Keratinocyte (primary cell): ENCODE data around the gene SYT11. TPM values are rescaled to one million over a fixed set of nuclear protein-coding genes. Genes with fewer than 3 reads are reported as not detected.
"Not testable (repeated sequence)": the region's sequence is repeated elsewhere in the genome, so short reads cannot be mapped to it uniquely, and the experiment has no call there.

ENCODE experiments used
- DNase-seq: peaks from one replicate; pipeline ENCODE4 v3.0.0-alpha.2; 2011; ENCODE audit warnings: low read depth, missing footprints, low spot score
- FAIRE-seq: peaks from 2 replicates; lab custom pipeline; 2011; peaks lifted over from hg19 to GRCh38; lab: Jason Lieb, UNC
- H2AFZ ChIP-seq: 2 replicates; pipeline ENCODE4 v1.6.0; 2012; ENCODE audit warnings: low read length, control low read depth, inconsistent platforms; ENCODE audit not compliant: control insufficient read depth
- H3K27ac ChIP-seq: 2 replicates; pipeline ENCODE4 v1.5.1; 2011; ENCODE audit warnings: low read length; ENCODE audit not compliant: control insufficient read depth, insufficient read depth
- H3K27me3 ChIP-seq: 3 replicates; pipeline ENCODE4 v1.6.0; 2011; ENCODE audit warnings: low read length; ENCODE audit not compliant: control insufficient read depth, insufficient read depth; ENCODE audit errors: extremely low read depth
- H3K36me3 ChIP-seq, 2 experiments: 2 replicates in 1 of 2; 3 replicates in 1 of 2; pipeline ENCODE4 v1.5.1; 2011; ENCODE audit warnings: low read length in 2 of 2, mild to moderate bottlenecking in 1 of 2; ENCODE audit not compliant: control insufficient read depth in 2 of 2, insufficient read depth in 2 of 2; ENCODE audit errors: extremely low read depth in 1 of 2
- H3K4me1 ChIP-seq: 3 replicates; pipeline ENCODE4 v1.5.1; 2011; ENCODE audit warnings: low read length; ENCODE audit not compliant: control insufficient read depth, insufficient read depth; ENCODE audit errors: extremely low read depth
- H3K4me2 ChIP-seq: 3 replicates; pipeline ENCODE4 v1.6.0; 2011; ENCODE audit warnings: low read depth, low read length; ENCODE audit not compliant: control insufficient read depth, insufficient read depth; ENCODE audit errors: extremely low read depth
- H3K4me3 ChIP-seq, 3 experiments: fragments of 200-600 bp in 1 of 3; sonication (generic) in 1 of 3; 2 replicates in 2 of 3; 3 replicates in 1 of 3; pipeline ENCODE4 v1.5.1; 2011 to 2016; ENCODE audit warnings: low read length in 3 of 3, mild to moderate bottlenecking in 3 of 3, control low read depth in 2 of 3, inconsistent platforms in 1 of 3, low read depth in 1 of 3, mixed read lengths in 1 of 3, mixed run types in 1 of 3, moderate library complexity in 1 of 3; ENCODE audit not compliant: control insufficient read depth in 2 of 3, insufficient read depth in 2 of 3; ENCODE audit errors: extremely low read depth in 1 of 3
- H3K79me2 ChIP-seq: 2 replicates; pipeline ENCODE4 v1.6.0; 2012; ENCODE audit warnings: low read length; ENCODE audit not compliant: control insufficient read depth, insufficient read depth
- H3K9ac ChIP-seq: 3 replicates; pipeline ENCODE4 v1.6.0; 2011; ENCODE audit warnings: low read length; ENCODE audit not compliant: control insufficient read depth, insufficient read depth; ENCODE audit errors: extremely low read depth
- H3K9me1 ChIP-seq: 3 replicates; pipeline ENCODE4 v1.6.0; 2011; ENCODE audit warnings: low read length; ENCODE audit not compliant: control insufficient read depth, insufficient read depth; ENCODE audit errors: extremely low read depth
- H3K9me3 ChIP-seq: 2 replicates; pipeline ENCODE4 v1.5.1; 2012; ENCODE audit warnings: low read depth, low read length; ENCODE audit not compliant: control insufficient read depth
- H4K20me1 ChIP-seq: 3 replicates; pipeline ENCODE4 v1.6.0; 2011; ENCODE audit warnings: low read length; ENCODE audit not compliant: control insufficient read depth, insufficient read depth; ENCODE audit errors: extremely low read depth
- CTCF ChIP-seq, 3 experiments: IDR thresholded peaks in 1 of 3; conservative IDR thresholded peaks in 1 of 3; optimal IDR thresholded peaks in 1 of 3; 2 replicates in 2 of 3; 3 replicates in 1 of 3; pipeline versions ENCODE3 to v1.5.1; 2011; ENCODE audit warnings: low read length in 3 of 3, mild to moderate bottlenecking in 3 of 3, moderate library complexity in 2 of 3, control low read depth in 1 of 3, inconsistent platforms in 1 of 3; ENCODE audit not compliant: insufficient read depth in 2 of 3; ENCODE audit errors: extremely low read depth in 1 of 3
- EZH2 ChIP-seq: IDR thresholded peaks from one replicate; pipeline ENCODE4 v1.6.1; 2012; ENCODE audit warnings: inconsistent platforms, mild to moderate bottlenecking, low read length, moderate library complexity
- dilution Hi-C: fragments of 300-500 bp; cut with MboI; formaldehyde crosslinking; loops from one replicate; pipeline ENCODE4 v1.7.0; 2020; ENCODE audit warnings: low sequenced_read_pairs; ENCODE audit not compliant: extremely low pct_ligation_motif_present
- polyA plus RNA-seq, 5 experiments: library from polyadenylated mRNA; depleted of rRNA in 3 of 5; stranded (reverse) in 3 of 5; stranded (forward) in 1 of 5; unstranded in 1 of 5; fragments of >200 nt; gene quantifications; 1 replicate in 1 of 5; 2 replicates in 3 of 5; 3 replicates in 1 of 5; pipeline versions ENCODE4 v1.2.1 to v1.2.3, GENCODE V29; 2011 to 2012; ENCODE audit warnings: missing spikeins in 2 of 5, low read depth in 1 of 5, low replicate concordance in 1 of 5

The SYT11 gene
- polyA plus RNA-seq, 1 donor (not counting 4 experiments of a cell fraction or from before 2014, with no cell fraction given): 0.08 TPM

GRCh38 chr1:155893389-155894142 is 34.2 kb downstream of the SYT11 start:
- Histone ChIP-seq H3K27me3 (no peaks in the 10 kb centered on the region), H3K4me1 (peaks cover 21% of the 10 kb centered on the region), H3K36me3 (peaks cover 2 to 4% of the 10 kb centered on the region in 2 experiments), H3K9me3 (no peaks in the 10 kb centered on the region), H3K79me2 (no peaks in the 10 kb centered on the region), H3K4me2 (peak overlapping the region; percentile 92), H3K9me1 (no peaks in the 10 kb centered on the region), H4K20me1 (no peaks in the 10 kb centered on the region), H3K27ac (peak overlapping the region; percentile 84), H3K4me3 (peak overlapping the region in 2 of 3 experiments; percentile 35 to 41), H2AFZ (no peak overlapping the region), H3K9ac (peak overlapping the region; percentile 56)
- DNase-seq (no peak), FAIRE-seq (peak; percentile 96)
- TF ChIP-seq EZH2 (no peak), CTCF (optimal IDR thresholded peaks at IDR 0.05 in 1 of 3, IDR thresholded peaks at IDR 0.05 in 1 of 3, conservative IDR thresholded peaks at IDR 0.05 in 1 of 3; ENCODE audit: extremely low read depth in 1 of 3, insufficient read depth in 2 of 3, low read length in 3 of 3) (no peak)
- dilution Hi-C loops: no loop called here

GRCh38 chr1:155895617-155896016 is 36.2 kb downstream of the SYT11 start:
- H2AFZ ChIP-seq, FAIRE-seq, H3K27ac ChIP-seq, H4K20me1 ChIP-seq, dilution Hi-C loops, H3K9me1 ChIP-seq, H3K79me2 ChIP-seq, H3K9ac ChIP-seq, H3K9me3 ChIP-seq, DNase-seq, H3K4me2 ChIP-seq, H3K27me3 ChIP-seq, H3K4me3 ChIP-seq: not testable (repeated sequence)
- H3K4me1 ChIP-seq: peaks cover 21% of the 10 kb centered on the region
- H3K36me3 ChIP-seq: peaks cover 8 to 16% of the 10 kb centered on the region in 2 experiments

- H2AFZ ChIP-seq, H3K4me2 ChIP-seq, FAIRE-seq, H3K9ac ChIP-seq, H3K27ac ChIP-seq, dilution Hi-C loops, H4K20me1 ChIP-seq, H3K79me2 ChIP-seq, H3K4me3 ChIP-seq, DNase-seq, H3K9me1 ChIP-seq, H3K9me3 ChIP-seq, H3K27me3 ChIP-seq: not testable (repeated sequence)
- peaks cover 21% of the 10 kb centered on the region for H3K4me1 ChIP-seq
- H3K36me3 ChIP-seq: peaks cover 10 to 16% of the 10 kb centered on the region in 2 experiments
These were observed 37.1 kb downstream of the SYT11 start for GRCh38 chr1:155896476-155896875.
